Urinary bladder (tissue), 4 donors: ENCODE data around the gene GARNL3. TPM values are rescaled to one million over a fixed set of nuclear protein-coding genes. Genes with fewer than 3 reads are reported as not detected.

Experiments
- DNase-seq: peaks from one replicate; pipeline ENCODE4 v3.0.0-alpha.2; 2015; ENCODE audit errors: extremely low spot score
- H3K27ac ChIP-seq: one replicate; pipeline ENCODE4 v1.5.1; 2013; ENCODE audit warnings: low read depth, mild to moderate bottlenecking, moderate library complexity
- H3K36me3 ChIP-seq: one replicate; pipeline ENCODE4 v1.6.1; 2013; ENCODE audit warnings: mild to moderate bottlenecking, moderate library complexity; ENCODE audit not compliant: insufficient read depth
- H3K4me1 ChIP-seq: one replicate; pipeline ENCODE4 v1.6.1; 2013; ENCODE audit warnings: mild to moderate bottlenecking, moderate library complexity; ENCODE audit not compliant: insufficient read depth
- H3K4me3 ChIP-seq: one replicate; pipeline ENCODE4 v1.5.1; 2013; ENCODE audit warnings: low read depth, low read length
- WGBS: extraction: QIAGEN DNeasy Blood & Tissue Kit; methylation state at CpG from one replicate; pipeline ENCODE4 v1.1.7; 2013; 5-methylcytosine and 5-hydroxymethylcytosine counted together
- polyA plus RNA-seq: library from polyadenylated mRNA; stranded (reverse); fragments of 200-250 nt; gene quantifications from one replicate; pipeline ENCODE4 v1.2.3, GENCODE V29; 2013
- total RNA-seq: library from RNA; depleted of rRNA; stranded (reverse); fragments of >200 nt; gene quantifications from one replicate; pipeline ENCODE4 v1.2.3, GENCODE V29; 2014
- donor health status: healthy with polysubstance abuse.
- donor health status: healthy.

Gene GARNL3
- total and polyA plus RNA-seq, 2 donors = 22.0 to 58.0 TPM

DNA sequence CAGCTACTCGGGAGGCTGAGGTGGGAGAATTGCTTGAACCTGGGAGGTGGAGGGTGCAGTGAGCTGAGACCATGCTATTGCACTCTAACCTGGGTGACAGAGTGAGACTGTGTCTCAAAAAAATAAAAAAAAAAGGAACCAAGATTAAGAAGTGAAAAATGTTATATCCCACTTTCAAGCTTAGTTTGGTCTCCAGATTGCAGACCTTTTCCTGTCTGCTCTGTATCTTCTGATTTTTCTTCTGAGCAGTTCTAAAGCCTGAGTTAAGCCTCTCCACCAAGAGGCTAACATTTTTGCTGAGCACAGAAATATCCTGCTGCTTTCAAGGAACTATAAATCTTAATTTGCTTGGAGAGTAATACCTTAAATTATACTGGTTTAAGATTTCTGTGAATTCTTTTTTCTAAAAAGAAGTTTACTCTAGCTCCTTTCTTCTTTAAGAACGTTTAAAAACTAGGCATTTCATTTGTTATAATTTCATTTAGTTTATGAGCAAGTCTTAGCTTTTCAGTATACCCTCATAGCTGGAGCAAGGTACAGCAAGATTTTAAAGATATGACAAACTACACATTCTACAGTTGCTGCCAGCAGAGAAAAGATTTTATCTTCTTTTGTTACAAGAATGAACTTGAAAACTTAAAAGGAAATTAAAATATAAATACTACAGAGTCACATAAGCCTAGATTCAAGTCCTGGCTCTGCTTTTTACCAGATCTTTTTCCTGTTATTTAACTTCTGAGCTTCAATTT lies 55.0 kb downstream of the GARNL3 start:
- no peaks in the 10 kb centered on the region for H3K36me3 ChIP-seq
- no peak overlapping the region for H3K4me3 ChIP-seq
- no peak overlapping the region for H3K27ac ChIP-seq
- no peak for DNase-seq
- no peaks in the 10 kb centered on the region for H3K4me1 ChIP-seq
- 47% methylated on average over 2 of the region's 2 CpGs for WGBS

DNA sequence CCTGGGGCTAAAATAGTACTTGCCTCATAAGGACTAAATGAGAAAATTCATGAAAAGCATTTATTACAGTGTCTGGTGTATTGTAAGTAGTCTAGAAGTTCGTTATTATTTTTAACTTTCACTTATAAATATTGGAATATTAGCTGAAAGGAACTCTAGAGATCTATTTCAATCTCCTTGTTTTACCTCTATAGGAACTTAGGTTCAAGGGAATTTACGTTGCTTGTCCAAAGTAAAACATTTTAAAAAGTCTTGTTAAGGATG lies 55.5 kb downstream of the GARNL3 start:
- 52% methylated on average over 2 of the region's 2 CpGs for WGBS
- DNase-seq = no peak
- Histone ChIP-seq H3K4me3 (no peak overlapping the region), H3K36me3 (no peaks in the 10 kb centered on the region), H3K27ac (no peak overlapping the region), H3K4me1 (peaks cover 1% of the 10 kb centered on the region)

DNA sequence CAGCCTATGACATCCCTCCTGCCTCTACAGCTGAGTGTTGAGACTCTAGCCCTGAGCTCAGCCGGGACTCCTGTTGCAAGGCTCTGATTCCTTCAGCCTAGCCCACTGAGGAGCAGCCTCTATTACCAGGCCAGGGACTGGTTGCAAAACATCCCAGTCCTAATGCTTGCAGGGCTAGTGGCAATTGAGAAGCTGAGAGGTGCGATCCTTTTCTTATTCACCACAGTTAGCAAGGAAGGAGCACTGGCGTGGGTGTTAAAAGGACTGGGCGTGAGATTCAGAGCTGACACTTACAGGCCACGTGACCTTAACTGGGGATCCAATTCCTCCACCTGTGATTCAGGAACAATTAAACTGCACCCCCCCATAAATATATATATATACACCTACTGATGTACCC lies 58.8 kb downstream of the GARNL3 start:
- no peaks in the 10 kb centered on the region for H3K36me3 ChIP-seq

DNA sequence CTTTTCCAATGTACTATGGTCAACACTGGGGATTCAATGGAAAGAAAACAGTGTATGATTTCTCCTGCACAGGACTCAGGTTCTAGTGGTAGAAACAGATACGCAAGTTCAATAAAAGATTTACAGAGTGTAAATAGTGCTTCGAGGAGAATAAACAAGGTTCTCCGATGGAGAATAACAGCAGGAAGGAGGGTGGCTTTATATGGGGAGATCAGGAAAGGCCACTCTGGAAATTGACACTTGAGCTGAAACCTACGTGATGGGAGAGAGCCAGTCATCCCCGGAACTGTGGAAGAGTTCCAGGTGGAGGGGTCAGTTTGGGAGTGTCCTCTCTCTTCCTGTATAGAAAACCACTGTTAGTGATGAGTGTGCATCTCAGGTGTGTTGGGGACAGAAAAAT lies 65.9 kb downstream of the GARNL3 start:
- no peak overlapping the region for H3K4me3 ChIP-seq

More for the DNA sequence above, 58.8 kb downstream of the GARNL3 start:
- WGBS = 90% methylated on average over 5 of the region's 5 CpGs
- Histone ChIP-seq H3K4me3 (no peak overlapping the region), H3K4me1 (peaks cover 1% of the 10 kb centered on the region), H3K27ac (no peak overlapping the region)
- no peak for DNase-seq

DNA sequence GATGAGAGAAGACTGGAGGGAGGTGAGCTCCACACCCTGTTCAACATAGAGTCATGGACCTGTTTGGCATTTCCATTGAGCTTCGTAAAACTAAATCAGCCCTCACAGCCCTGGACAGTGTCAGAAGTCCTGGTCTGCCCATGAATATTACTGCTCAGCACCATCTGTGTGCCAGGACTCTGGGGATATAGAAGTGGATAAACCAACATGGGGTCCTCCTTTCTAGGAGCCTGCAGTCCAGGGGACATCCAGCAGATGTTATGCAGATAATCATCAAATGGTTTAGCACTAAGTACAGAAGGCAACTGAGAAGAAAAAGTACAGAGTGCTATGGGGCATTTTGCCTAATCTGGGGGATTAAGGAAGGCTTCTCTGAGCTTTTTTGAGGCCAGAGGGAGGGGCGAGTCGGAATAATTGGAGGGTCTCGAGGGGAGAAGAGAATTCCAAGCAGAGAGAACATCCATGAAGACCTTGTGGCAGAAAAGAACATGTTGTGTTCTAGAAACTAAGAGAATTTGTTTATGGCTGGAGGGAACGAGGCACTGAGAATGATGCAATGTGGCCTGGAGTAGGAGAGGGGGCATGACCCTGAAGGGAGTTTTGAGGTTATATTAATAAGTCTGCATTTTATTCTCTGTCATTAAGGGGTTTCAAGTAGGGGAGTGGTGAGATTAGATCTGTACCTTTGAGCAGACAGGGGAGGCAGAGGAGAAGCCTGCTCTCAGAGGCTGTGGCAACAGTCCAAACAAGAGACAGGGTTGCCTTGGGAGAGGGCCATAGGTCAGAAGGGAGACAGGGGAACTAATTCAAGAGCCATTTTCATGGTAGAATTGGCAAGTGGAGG lies 68.9 kb downstream of the GARNL3 start:
- no peak for DNase-seq
- no peak overlapping the region for H3K27ac ChIP-seq
- WGBS = 33% methylated on average over 5 of the region's 5 CpGs
- no peak overlapping the region for H3K4me3 ChIP-seq
- no peaks in the 10 kb centered on the region for H3K36me3 ChIP-seq
- peaks cover 7% of the 10 kb centered on the region for H3K4me1 ChIP-seq

More for the DNA sequence above, 65.9 kb downstream of the GARNL3 start:
- DNase-seq = no peak
- no peak overlapping the region for H3K27ac ChIP-seq
- peaks cover 5% of the 10 kb centered on the region for H3K4me1 ChIP-seq
- WGBS = 66% methylated on average over 5 of the region's 5 CpGs
- H3K36me3 ChIP-seq = no peaks in the 10 kb centered on the region

DNA sequence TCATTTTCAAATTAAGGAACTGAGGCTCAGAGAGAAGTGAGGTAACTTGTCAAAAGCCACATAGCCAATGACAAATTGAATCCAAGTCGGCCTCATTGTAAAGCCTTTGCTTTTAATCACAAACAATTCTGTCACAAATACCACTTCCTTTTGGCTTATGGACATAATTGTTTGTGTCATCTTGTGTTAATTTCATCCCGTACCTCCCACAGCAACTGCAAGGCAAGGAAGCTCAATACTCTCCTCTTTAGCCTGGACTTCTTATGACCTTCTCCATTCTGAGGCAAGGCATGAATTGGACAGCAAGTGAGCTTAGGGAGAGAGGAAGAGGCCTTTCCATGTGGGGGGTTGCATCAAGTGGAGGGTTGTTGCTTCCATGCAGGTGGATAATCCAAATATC lies 70.2 kb downstream of the GARNL3 start:
- H3K4me3 ChIP-seq = no peak overlapping the region
- no peak overlapping the region for H3K27ac ChIP-seq
- H3K4me1 ChIP-seq = peaks cover 7% of the 10 kb centered on the region
- no peak for DNase-seq
- 81% methylated on average over 2 of the region's 2 CpGs for WGBS
- no peaks in the 10 kb centered on the region for H3K36me3 ChIP-seq

DNA sequence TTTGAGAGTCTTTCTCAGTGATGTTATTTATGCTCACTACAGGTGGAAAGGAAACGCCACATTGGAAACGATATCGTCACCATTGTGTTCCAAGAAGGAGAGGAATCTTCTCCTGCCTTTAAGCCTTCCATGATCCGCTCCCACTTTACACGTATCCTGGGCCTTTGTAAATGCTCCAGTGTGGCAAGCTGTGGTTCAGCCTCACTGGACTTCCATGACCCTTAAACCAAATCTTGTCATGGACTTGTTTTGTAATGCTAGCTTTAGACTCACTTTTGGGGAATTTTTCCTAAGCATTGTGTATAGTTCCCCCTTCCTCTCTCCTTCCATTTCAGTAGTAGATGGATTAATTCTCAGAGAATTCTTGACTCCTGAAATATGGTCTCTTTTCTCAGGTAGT lies 71.5 kb downstream of the GARNL3 start:
- H3K36me3 ChIP-seq = no peaks in the 10 kb centered on the region
- WGBS = 90% methylated on average over 5 of the region's 5 CpGs
- H3K4me1 ChIP-seq = peaks cover 4% of the 10 kb centered on the region
- H3K27ac ChIP-seq = peak overlapping the region; percentile 59
- DNase-seq = no peak
- H3K4me3 ChIP-seq = no peak overlapping the region

DNA sequence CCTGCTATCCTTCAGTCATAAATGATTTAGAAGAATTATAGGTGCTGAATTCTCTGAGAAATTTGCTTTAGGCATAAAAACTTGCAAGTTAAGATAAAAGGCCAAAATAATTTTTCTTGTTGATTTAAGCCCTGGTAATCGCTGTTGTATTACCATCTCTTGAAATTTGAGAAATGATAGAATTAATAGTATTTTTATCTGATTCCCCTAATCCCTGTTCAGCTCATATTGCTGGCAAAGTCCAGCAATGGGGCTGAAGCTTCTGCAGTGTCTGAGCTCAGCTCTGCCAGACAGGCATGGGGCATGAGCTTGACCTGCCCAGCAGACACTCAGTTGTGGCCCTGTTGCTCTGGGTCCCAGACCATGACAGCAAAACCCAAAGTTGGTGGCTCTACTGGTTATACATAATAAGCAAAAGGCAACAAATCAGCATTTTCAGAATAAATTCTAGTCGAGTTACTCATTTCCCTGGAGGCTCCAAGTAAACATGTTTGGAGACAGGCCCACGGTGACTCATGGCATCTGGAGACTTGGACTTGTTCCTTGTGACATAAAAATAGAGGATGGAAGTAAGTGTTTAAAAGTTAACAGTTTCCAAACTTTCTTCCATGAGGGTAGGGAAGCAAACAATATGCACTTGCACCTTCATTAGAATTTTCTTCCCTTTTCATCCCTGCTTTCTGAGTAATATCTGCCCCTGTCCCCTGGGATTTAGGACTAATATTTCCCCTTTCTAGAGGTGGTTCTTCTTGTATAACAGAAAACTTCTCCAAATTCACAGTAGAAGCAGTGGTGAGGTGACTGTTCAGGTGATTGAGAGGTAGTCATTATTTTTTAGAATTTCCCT lies 72.2 kb downstream of the GARNL3 start:
- H3K4me1 ChIP-seq = peaks cover 4% of the 10 kb centered on the region
- WGBS = 7% methylated on average over 3 of the region's 3 CpGs
- no peak overlapping the region for H3K4me3 ChIP-seq
- peak overlapping the region; percentile 73 for H3K27ac ChIP-seq
- H3K36me3 ChIP-seq = no peaks in the 10 kb centered on the region
- peak; percentile 69 for DNase-seq

DNA sequence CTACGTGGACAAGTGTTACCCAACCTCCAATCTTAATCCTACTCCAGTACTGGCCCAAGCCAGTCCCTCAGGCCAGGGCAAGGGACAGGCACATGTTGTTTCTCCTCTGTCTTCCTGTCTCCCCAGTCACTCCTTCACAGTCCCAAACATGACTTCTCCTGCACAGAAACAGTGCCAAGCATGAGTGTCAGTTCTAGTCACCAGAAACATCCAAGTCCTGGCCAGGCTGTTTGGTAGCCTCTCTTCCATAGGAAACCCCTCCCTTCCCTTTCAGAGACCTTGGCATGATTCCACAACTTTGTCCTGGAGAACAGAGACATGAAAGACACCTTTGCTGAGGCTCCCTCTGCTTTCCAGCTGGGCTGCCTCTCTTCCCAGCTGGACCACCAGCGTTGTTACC lies 76.1 kb downstream of the GARNL3 start:
- Histone ChIP-seq H3K36me3 (peaks cover 2% of the 10 kb centered on the region), H3K4me3 (no peak overlapping the region), H3K27ac (no peak overlapping the region), H3K4me1 (peaks cover 1% of the 10 kb centered on the region)
- 73% methylated on average over 2 of the region's 2 CpGs for WGBS
- DNase-seq = no peak

DNA sequence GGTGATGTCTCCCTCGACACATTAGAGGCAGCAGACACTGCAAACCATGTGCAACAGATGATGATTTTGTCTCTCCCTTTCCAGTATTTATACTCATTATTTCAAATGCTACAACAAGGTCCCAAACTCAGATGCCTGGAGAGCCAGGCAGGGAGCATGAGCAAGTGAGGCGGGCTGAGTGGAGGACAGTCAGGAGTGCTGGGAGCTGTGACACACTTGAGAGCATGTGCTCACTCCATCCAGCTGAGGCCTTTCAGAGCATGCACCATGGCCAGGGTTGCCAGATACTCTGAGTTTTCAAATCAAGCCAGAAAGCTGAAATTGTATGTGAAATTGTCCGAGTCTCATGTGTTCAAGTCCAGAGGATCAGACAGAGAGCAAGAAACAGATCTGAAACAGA lies 76.6 kb downstream of the GARNL3 start:
- 74% methylated on average over 3 of the region's 3 CpGs for WGBS
- Histone ChIP-seq H3K4me1 (no peaks in the 10 kb centered on the region), H3K27ac (no peak overlapping the region), H3K4me3 (no peak overlapping the region), H3K36me3 (peaks cover 2% of the 10 kb centered on the region)
- DNase-seq = no peak

DNA sequence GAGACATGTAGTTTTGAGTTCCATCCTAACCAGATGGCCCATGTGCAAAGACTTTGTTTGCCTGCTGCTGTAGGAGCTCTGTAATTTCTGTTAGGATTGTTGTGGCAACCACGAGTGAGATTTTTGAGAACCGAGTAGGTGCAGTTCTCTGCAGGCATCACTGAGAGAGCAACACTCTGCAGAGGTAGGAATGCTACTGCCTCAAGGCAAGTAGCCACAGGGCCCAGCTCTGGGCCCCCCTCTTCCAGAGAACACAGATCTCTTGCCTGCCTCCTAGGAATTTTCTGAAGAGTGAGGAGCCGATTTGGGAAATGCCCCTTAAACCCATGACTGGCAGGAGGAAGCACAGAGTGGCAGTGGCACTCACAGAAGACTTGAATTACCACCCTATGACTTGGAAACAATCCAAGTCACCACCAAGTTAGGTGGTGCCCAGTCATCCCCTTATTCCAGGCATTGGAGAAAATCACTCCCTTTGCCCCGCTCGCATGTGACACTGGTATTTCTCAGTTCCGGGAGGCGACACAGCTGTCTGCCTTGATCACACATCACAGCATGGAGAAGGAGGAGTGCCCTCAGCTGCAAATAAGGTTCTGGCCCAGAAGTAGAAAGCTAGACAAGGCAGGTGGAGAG lies 79.9 kb downstream of the GARNL3 start:
- H3K27ac ChIP-seq = no peak overlapping the region
- H3K4me3 ChIP-seq = no peak overlapping the region
- WGBS = 74% methylated on average over 7 of the region's 7 CpGs
- no peaks in the 10 kb centered on the region for H3K4me1 ChIP-seq
- DNase-seq = no peak
- H3K36me3 ChIP-seq = peaks cover 2% of the 10 kb centered on the region

DNA sequence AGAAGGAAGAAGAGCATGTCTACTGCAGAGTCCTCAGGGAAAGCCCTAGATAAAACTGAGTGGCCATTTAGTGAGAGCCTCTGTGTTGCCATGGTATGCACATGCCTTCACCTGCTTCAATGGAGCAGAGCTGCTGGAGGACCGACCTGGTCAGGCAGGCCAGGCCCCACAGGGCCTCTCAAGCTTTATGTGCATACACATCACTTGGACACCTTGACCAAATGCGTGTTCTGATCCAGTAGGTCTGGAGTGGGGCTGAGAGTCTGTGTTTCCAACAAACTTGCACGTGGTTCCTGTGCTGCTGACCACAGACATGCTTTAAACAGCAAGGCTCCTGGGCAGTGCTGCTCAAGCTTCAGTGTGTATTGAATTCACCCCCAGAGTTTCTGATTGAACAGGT lies 81.0 kb downstream of the GARNL3 start:
- peaks cover 2% of the 10 kb centered on the region for H3K36me3 ChIP-seq
- no peak for DNase-seq
- no peak overlapping the region for H3K27ac ChIP-seq
- no peak overlapping the region for H3K4me3 ChIP-seq
- no peaks in the 10 kb centered on the region for H3K4me1 ChIP-seq
- 85% methylated on average over 3 of the region's 3 CpGs for WGBS

DNA sequence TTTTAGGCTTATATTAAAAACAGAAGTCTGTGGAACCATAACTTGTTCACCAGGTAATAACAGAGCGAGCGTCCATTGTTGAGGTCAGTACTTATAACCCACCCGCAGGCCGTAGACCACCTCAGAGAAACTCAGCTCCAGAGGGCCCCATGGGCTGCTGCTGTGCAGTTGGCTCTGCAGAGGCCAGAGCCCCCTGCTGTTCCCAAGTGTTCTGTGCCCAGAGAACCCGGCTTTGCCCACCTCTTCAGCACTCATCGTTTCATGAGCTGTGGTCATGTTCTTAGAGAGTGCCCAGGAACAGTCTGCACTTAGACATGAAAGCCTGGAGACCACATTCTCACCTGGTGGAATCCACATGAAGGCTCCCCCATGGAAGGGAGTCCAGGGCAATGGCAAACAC lies 82.0 kb downstream of the GARNL3 start:
- Histone ChIP-seq H3K36me3 (peaks cover 2% of the 10 kb centered on the region), H3K4me1 (no peaks in the 10 kb centered on the region), H3K4me3 (no peak overlapping the region), H3K27ac (no peak overlapping the region)
- DNase-seq = no peak
- 77% methylated on average over 6 of the region's 6 CpGs for WGBS
